GM12891 (cell line): Measurements from ENCODE around the gene FNDC11.

ENCODE experiments used
- PAX5 ChIP-seq: IDR thresholded peaks from 2 replicates; pipeline ENCODE4 v1.6.1; 2011; ENCODE audit warnings: low read length, moderate library complexity, mild to moderate bottlenecking; ENCODE audit not compliant: insufficient read depth, severe bottlenecking
- POLR2A ChIP-seq: IDR thresholded peaks from 2 replicates; pipeline ENCODE4 v1.6.1; 2011; ENCODE audit warnings: low read depth, low read length, control low read depth
- POLR2AphosphoS5 ChIP-seq: IDR thresholded peaks from 2 replicates; pipeline ENCODE4 v1.6.1; 2011; ENCODE audit warnings: low read depth, low read length, control low read depth
- SPI1 ChIP-seq: IDR thresholded peaks from 2 replicates; pipeline ENCODE4 v1.6.1; 2011; ENCODE audit warnings: low read depth, low read length, control low read depth
- TAF1 ChIP-seq: IDR thresholded peaks from 2 replicates; pipeline ENCODE4 v1.6.1; 2011; ENCODE audit warnings: low read depth, low read length, control low read depth

GRCh38 chr20:63599396-63600050 is 45.6 kb downstream of the FNDC11 start:
- TF ChIP-seq PAX5 (no peak), POLR2AphosphoS5 (no peak), POLR2A (no peak), TAF1 (no peak), SPI1 (no peak)
